HG03175 (cell line): ENCODE data around the gene MBOAT2.
A peak's percentile ranks its signal among the peaks of the same experiment; 100 is the strongest.
"Not testable (repeated sequence)": the region's sequence is repeated elsewhere in the genome, so short reads cannot be mapped to it uniquely, and the experiment has no call there.

Experiments used
- ATAC-seq: cut with Tn5 transposase; IDR thresholded peaks from one replicate; pipeline ENCODE4 v1.9.1; 2021; ENCODE audit warnings: mild to moderate bottlenecking, moderate library complexity; ENCODE audit not compliant: unreplicated experiment

Gene MBOAT2, protein sequence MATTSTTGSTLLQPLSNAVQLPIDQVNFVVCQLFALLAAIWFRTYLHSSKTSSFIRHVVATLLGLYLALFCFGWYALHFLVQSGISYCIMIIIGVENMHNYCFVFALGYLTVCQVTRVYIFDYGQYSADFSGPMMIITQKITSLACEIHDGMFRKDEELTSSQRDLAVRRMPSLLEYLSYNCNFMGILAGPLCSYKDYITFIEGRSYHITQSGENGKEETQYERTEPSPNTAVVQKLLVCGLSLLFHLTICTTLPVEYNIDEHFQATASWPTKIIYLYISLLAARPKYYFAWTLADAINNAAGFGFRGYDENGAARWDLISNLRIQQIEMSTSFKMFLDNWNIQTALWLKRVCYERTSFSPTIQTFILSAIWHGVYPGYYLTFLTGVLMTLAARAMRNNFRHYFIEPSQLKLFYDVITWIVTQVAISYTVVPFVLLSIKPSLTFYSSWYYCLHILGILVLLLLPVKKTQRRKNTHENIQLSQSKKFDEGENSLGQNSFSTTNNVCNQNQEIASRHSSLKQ

DNA sequence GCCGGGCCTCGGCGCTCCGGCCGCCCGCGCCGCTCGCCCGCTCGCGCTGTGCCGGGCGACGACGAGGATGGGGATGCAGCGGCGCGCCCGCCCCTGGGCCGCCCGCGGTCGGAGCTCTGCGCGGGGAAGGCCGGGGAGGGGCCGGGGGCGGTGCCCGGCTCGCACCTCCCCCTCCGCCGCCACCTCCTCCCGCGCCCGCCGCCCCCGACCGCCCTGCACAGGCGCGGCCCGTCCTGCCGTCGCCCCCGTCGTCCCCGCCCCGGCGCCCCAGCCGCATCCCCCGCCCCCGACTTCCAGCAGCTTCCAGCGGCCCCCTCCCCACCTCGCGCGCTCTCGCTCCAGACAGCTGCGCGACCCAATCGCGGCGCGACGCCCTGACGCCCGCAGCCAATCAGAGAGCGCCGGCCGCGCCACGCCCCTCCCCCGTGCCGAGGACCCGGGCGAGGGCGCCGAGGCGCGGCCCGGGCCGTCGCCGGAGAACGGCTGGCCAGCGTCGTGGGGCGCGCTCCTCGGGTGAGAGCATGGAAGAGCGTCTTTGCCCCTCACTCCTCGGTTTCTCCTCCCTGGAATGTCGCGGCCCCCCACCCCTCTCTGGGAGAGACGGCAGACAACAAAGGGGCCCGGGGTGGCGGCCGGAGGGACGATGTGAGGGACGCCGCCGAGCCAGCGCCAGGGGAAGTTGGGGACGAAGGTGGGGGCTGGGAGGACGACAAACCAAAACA, at the start of gene MBOAT2:
Gene MBOAT2, minus strand, starts transcription at position 69 of the 722 bp plus-strand sequence. CDS start 70 bp downstream, outside the sequence.
- peak; percentile 89 for ATAC-seq

DNA sequence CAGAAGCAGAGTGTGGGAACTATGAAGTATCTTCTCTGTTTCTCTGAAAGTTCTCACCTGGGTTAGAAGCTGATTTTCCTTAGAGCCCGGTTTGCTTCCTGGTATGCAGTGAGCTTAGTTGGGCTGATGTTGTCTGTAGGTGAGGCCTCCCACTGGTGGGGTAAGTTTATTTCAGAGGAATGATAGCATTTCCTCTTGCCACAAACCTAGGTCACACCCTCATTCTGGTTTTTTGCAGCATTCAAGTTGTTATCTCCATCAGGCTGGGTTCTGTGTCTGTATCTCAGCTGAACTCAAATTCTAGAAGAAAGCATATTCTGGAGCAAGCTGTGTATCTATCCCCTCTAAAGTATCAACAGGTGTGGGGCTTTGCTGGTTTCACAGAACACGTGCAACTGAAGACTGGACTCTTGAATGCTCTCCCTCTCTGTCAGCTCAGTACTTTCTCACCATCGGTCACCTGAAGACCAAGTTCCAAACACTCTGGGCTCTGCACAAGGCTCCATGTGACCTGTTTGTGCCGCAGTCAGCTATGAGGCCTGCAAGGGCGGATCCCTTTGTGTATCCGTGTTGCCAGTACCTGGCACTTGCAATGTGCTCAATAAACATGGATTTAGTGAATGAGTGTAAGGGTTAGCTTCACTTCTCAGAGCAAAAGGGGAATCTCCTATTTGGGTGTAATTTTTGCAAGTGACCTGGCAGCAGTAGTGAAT, 49.5 kb upstream of the MBOAT2 start:
- ATAC-seq: no peak

DNA sequence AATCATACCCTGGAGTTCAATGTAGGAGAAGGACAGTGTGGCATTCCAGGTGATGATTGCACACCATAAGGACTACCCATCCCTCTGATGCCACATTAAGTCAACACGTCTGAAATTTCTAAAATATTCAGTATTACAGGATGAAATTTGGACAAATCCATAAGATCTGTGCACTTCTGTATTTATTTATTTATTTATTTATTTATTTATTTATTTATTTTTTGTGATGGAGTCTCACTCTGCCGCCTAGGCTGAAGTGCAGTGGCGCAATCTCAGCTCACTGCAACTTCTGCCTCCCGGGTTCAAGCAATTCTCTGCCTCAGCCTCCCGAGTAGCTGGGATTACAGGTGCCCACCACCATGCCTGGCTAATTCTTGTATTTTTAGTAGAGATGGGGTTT, 48.0 kb upstream of the MBOAT2 start:
- not testable (repeated sequence) for ATAC-seq

DNA sequence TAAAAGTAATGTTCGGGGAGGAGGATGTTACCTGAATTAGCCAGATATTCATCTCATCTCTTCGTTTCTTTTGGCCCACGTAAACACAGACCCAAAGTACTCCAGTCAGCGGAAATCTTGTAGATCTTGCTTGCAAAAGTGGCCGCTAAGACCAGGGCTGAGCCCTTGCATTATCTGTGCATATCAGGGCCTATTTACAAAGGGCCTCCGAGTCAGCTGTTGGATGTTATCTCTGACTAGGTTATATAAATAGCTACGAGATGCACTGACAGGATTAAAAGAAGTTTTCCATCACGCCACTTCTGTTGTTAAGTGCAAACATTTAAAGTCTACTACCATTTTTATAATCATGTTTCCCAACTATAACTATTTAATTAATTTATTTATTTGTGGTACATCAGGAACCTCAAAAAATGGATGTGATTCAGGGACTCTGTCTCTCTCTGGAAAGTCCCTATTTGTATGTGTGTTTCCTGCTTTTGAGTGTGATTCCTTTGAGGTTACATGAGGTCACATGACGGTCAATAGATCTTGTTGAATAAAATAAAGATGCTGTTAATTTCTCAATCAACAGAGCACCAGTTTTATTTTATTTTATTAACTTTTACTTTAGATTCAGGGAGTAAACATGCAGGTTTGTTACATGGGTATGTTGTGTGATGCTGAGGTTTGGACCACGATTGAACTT, 46.8 kb upstream of the MBOAT2 start:
- no peak for ATAC-seq

DNA sequence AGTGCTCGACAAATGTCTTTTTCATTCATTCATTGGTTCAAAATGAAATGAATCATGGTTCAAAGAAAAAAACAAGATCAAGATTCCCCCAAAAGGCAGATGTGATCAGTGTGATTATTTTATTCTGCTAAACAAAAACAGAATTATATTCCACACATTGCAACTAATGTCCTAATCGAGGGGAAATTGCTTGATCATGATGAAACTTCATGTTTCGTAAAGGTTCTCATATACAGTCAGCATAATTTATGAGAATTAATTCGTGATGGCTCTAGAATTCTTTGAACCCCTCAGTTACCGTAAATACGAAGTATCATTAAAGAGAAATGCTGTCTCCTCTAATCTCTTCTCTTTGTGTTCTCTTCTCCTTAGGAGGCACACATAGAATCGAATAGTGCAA, 42.1 kb upstream of the MBOAT2 start:
- ATAC-seq: no peak

DNA sequence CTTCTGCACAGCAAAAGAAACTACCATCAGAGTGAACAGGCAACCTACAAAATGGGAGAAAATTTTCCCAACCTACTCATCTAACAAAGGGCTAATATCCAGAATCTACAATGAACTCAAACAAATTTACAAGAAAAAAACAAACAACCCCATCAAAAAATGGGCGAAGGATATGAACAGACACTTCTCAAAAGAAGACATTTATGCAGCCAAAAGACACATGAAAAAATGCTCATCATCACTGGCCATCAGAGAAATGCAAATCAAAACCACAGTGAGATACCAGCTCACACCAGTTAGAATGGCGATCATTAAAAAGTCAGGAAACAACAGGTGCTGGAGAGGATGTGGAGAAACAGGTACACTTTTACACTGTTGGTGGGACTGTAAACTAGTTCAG, 40.0 kb upstream of the MBOAT2 start:
- not testable (repeated sequence) for ATAC-seq

DNA sequence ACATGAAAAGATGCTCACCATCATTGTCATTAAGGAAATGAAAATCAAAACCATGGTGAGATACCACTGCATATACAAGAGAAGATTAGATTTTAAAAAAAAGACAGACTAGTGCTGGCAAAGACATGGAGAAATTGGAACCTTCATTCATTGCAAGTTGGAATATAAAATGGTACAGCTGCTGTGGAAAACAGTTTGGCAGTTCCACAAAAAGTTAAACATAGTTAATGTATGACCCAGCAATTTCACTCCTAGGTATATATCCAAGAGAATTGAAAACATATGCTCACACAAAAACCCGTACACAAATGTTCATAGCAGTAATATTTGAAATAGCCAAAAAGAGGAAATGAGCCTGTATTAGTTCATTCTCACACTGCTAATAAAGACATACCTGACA, 33.7 kb upstream of the MBOAT2 start:
- no peak for ATAC-seq

DNA sequence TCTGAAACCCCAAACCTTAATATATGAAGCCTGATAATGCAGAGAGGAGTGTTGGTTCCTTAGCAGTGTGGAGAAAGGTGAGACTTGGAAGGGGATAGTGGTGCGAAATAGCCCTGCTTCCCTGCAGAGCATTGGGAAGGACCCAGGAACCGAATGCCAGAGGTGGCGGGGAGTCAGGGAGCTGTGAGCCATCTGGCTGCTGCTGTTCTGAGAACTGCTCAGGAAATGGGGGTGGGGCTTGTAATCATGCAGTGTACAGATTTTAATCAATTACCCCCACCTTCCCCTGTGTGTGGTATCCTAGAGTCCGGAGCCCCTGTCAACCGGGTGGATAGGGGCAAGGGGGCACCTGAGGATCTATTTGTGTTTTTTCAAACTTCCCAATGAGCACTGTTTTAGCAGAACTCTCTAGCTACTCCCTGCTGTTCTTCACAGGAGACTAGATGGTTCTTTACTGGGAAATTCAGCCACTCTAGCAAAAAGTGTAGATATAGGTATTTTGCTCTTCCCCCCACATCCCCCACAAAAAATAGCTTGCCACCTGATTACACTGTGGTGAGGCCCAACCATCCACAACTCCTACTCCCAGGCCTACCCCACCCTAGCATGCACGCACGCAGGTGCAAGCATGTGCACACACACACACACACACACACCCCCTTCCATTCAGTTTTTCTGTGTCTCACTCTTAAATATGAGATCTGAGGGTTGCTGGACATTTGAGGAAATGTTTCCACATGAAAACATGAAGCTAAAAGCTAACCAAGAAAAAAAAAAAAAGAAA, 30.1 kb upstream of the MBOAT2 start:
- ATAC-seq: no peak

DNA sequence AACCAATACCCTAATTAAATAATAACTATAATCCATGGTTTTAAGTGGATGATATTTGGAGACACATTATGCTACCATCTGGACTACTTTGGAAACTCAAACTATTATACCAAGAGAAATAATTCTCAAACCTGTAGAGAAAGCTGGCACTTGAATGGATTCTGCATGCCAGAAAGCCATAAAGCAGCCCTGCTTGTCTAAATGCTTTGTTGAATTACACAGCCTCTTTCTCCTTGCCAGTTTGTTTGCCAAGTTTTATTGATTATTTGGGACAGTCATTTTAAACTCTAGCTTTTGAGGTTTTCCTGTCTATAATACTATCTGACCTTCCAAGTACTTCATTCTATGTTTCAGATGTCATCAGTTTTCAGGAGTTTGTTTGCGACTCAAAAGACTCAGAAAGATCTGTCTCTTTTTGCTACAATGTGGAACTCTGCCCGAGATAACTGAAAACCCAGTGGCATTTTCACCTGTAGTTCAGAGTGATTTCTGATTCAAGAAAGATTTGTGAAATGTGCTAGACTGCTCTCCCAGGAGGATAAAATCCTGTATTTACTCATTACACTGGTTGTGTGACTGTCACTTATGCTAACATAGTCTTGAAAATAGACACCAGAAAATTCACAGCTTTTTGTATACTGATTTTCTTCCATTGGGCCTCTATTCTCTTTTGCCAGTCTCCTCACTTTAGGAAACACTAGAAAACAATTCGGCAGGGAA, 29.2 kb upstream of the MBOAT2 start:
- no peak for ATAC-seq

DNA sequence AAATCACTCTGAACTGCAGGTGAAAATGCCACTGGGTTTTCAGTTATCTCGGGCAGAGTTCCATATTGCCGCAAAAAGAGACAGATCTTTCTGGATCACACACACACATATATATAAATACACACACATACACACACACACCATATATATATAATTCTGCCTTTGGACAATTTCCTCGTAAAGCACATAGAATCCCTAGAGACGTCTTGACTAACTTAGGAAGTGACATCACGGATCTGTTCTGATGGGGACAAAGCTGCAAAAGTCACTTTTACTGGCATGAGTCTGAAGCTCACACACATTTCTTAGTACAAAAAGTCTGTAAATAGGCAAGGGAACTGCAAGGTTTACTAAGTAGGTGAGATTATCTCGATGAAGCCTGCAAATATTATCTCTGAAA, 28.6 kb upstream of the MBOAT2 start:
- ATAC-seq: no peak

DNA sequence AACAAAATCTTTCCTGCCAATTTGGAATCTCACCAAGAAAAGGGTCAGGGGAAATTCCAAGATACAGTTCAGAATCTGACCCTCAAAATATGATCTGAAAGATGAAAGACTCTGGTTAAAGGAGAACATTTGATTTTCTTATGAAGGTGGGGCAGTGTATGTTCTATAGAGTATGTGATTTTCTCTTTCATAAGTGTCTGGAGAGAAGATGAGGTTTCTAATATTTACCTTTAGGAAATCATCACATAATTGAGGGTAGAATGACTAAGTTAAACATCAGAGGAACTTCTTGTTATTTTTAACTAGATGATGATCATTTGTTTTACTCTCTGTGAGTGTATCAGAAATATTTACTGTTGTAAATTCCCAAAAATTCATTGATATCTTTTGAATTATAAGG, 27.8 kb upstream of the MBOAT2 start:
- ATAC-seq: no peak

DNA sequence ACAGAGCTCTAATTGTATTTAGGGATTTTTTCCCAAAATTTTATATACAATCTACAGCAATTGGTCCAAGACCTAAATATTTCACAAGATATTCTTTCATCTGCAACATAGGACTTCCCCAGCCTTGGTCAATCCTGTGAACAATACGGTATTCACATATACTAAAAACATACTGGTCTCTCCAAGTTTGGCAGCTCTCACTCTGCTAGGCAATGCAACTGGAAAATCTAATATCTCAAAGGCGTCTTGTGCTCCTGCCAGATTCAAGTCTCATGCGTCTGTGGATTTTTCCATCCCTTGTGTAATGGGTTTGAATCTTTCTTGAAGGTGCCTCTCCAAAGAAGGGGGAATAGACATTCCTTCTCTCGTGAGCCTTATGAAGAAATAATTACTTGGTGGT, 27.4 kb upstream of the MBOAT2 start:
- ATAC-seq: no peak

DNA sequence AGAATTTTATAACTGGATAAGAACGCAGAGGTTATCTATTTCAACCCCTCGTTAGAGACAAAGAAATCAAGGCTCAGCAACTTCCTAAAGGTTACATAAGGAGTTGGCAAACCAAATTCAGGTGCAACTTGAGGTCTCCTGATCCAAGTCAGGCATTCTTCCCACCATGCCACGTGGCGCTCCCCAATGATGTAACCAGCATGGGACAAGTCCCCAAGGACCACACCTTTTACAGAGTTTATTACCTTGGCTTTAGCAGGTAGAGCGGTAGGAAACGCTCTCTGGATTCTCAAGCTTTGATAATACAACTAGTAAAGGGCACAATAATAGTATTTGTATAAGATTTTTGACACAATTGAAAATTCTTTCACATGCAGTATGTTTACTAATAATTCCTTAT, 26.7 kb upstream of the MBOAT2 start:
- ATAC-seq: no peak

DNA sequence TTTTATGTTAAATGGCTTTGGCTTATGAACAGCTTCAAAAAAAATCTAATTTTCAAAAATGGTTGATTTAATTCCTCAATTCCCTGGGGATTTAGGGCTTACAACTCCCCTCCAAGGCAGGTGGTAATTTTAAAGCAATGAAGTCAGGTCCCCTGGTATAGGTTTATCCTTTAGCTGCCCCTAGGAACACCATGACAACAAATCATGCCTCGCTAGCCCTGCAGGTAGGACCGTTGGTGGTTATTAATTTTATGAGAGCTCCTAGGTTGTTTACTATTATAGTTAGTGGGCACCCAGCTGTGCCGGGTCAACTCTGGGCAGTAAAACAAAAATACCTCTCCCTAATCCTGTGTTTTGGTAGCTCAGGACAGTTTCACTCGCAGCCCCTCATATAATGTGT, 26.2 kb upstream of the MBOAT2 start:
- no peak for ATAC-seq

DNA sequence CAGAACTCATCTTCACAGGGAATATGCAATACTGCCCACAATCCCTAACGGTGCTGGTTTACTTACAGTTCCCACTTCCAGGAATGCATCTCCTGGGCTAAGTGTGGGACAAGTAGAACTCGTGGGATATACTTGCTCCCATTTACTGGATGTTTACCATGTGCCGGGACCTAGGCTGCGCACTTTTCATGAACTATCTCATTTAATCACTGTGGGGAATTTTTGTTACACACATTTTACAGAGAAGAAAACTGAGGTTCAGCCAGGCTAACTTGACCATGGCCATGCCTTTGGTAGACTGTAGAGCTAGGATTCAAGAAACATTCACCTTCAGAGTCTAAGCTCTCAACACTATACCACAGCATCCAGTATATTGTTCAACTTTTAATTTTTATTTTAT, 24.4 kb upstream of the MBOAT2 start:
- ATAC-seq: no peak

DNA sequence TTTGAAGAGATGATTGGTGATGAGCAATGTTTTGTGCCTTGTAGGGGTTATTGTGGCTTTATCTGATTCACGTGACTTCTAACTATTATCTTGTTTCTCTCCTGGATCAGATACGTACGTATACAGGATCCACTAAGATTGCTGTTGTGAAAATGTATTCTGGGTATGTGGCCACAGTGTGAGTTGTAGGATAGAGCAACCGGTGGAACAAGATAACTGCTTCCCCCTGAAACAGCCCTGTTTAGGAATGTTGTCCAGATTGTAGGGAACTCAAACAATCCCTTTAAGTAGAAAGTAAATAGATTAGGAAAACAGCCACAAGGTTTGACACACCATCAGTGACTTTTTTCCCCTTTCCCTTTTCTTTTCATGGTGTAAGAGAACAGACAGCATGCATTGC, 22.3 kb upstream of the MBOAT2 start:
- no peak for ATAC-seq

DNA sequence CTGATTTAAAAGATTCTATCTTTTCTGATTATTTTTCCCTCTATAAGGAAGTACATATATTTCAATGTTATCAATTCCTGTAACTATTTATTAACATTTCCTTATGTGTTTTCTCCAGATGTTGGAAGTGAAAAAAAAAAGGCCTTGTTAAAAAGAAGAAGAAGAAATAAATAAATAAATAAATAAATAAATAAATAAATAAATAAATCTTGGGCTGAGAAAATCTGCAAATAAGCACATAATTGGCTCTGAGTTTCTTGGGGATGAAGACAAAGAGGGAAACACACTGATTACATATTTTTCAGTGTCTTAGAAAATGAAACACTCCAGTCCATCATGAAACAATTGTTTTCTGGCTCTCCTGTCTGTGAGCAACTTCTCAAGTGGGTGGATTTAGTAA, 21.1 kb upstream of the MBOAT2 start:
- no peak for ATAC-seq

DNA sequence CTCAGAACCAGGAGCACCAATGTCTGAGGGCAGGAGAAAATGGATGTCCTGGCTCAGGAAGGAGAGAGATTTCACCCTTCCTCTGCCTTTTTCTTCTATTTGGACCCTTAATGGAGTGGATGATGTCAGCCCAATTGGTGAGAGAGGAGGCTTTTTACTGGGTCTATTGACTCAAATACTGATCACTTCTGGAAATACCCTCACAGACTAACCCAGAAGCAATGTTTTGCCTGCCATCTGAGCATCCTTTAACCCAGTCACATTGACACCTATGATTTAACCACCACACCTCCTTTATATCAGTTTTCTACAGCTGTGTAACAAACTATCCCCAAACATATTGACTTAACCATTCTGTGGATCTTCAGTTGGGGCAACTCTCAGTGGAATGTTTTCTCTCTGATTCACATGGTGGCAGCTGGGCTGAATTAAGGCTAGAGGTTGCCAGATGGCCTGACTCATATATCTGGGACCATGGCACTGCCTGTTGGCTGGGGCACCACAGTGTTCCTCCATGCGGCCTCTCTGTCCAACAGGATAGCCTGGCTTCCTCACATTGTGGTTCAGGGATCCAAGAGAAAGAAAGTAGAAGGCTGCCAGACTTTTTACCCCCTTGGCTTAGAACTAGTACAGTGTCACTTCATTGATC, 18.2 kb upstream of the MBOAT2 start:
- ATAC-seq: no peak

DNA sequence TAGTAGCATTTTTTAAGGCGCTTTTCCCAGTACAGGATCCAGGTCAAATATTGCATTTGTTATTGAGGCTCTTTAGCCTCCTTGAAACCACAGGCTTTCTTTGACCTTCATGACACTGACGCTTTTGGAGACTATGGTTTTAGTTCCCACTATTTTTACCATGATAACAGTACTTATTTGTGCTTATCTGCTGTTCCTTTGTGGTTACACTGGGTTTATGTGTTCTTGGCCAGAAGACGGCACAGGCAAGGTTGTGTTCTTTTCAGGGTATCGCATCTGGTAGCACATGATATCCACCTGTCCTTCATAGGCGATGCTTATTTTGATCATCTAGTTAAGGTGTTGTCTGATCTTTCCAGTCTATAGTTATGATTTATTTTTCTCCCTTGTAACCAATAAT, 16.8 kb upstream of the MBOAT2 start:
- no peak for ATAC-seq
